Activated T-cell treated with anti-CD3 and anti-CD28 coated beads, Interleukin-2, amount 50 U/mL, for 24 hours (primary cell): ENCODE data around the gene DCLK2.

Source experiments
- DNase-seq: peaks from one replicate; pipeline ENCODE4 v3.0.0-alpha.2; 2020
- H3K27ac Mint-ChIP-seq: 2 replicates; pipeline ENCODE4 v1.8.0; 2020; ENCODE audit warnings: mild to moderate bottlenecking, mixed read lengths
- H3K27me3 Mint-ChIP-seq: 2 replicates; pipeline ENCODE4 v1.8.0; 2020; ENCODE audit warnings: mixed read lengths
- H3K36me3 Mint-ChIP-seq: 2 replicates; pipeline ENCODE4 v1.8.0; 2020; ENCODE audit warnings: low read depth, mixed read lengths
- H3K4me1 Mint-ChIP-seq: 2 replicates; pipeline ENCODE4 v1.8.0; 2020; ENCODE audit warnings: low read depth, mixed read lengths
- H3K4me3 Mint-ChIP-seq: 2 replicates; pipeline ENCODE4 v1.8.0; 2020; ENCODE audit warnings: mild to moderate bottlenecking, moderate library complexity, mixed read lengths
- H3K9me3 Mint-ChIP-seq: 2 replicates; pipeline ENCODE4 v1.8.0; 2020; ENCODE audit warnings: mixed read lengths

Gene DCLK2

DNA sequence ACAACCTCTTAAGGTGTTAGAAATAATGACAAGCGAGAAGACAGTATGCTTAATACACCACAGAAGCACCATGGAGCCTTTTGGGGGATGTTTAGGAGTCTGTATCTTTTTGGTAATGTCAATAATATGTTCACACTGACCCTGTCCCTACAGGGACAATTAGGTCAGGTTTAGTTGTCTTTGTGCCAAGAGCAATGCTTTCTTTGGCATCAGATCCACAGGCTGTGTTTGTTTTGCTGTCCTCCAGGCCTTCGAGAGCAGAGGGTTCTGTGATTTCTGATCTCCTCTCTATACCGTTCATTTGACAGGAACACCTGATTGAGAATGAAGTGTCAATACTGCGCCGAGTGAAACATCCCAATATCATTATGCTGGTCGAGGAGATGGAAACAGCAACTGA is 153.8 kb downstream of the DCLK2 start:
- H3K9me3 Mint-ChIP-seq = no peaks in the 10 kb centered on the region
- H3K27ac Mint-ChIP-seq = no peak overlapping the region
- peaks cover 11% of the 10 kb centered on the region for H3K27me3 Mint-ChIP-seq
- H3K36me3 Mint-ChIP-seq = no peaks in the 10 kb centered on the region
- no peaks in the 10 kb centered on the region for H3K4me1 Mint-ChIP-seq
- H3K4me3 Mint-ChIP-seq = no peak overlapping the region
- no peak for DNase-seq

DNA sequence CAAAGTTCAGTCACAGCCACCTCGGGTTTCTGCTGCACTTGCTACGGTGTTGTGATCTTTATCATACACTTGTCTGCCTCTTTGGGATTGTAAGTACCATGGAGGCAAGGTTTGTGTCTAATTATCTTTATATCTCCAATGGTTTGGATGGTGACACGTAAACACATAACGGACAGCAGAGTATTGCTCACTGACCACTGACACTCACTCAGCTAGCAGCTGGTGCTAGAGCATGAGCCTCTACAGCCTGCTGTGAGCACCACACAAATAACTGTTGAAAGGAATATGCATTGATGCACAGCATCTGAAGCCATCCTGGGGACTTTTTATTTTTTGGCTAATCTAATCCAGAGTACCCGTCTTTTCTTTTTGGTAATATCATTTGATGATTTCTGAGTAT is 156.0 kb downstream of the DCLK2 start:
- Mint-ChIP-seq H3K4me1 (no peaks in the 10 kb centered on the region), H3K36me3 (no peaks in the 10 kb centered on the region), H3K27me3 (peaks cover 5% of the 10 kb centered on the region), H3K4me3 (no peak overlapping the region), H3K27ac (no peak overlapping the region), H3K9me3 (no peaks in the 10 kb centered on the region)
- DNase-seq = no peak

DNA sequence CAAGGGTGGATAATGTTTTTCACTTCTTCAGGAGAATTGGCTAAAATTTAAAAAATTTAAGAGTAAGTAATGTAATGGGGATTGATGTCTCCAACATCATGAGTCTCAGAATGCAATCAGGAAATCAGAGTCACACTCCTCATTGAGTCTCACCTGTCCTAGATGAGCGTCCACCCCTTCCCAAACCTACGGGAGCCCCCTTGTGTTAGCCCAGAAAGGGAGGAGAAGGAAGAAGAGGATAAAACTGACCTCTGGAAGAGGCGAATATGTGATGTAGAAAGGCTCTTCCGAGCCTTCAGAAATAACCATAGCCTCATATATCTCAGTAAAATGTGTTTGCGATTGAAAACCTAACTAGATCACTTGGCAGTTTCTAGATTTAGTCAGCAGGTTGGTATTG is 157.1 kb downstream of the DCLK2 start:
- no peak overlapping the region for H3K27ac Mint-ChIP-seq
- H3K9me3 Mint-ChIP-seq = no peaks in the 10 kb centered on the region
- no peaks in the 10 kb centered on the region for H3K36me3 Mint-ChIP-seq
- no peak for DNase-seq
- no peak overlapping the region for H3K4me3 Mint-ChIP-seq
- H3K27me3 Mint-ChIP-seq = peaks cover 5% of the 10 kb centered on the region
- H3K4me1 Mint-ChIP-seq = no peaks in the 10 kb centered on the region

DNA sequence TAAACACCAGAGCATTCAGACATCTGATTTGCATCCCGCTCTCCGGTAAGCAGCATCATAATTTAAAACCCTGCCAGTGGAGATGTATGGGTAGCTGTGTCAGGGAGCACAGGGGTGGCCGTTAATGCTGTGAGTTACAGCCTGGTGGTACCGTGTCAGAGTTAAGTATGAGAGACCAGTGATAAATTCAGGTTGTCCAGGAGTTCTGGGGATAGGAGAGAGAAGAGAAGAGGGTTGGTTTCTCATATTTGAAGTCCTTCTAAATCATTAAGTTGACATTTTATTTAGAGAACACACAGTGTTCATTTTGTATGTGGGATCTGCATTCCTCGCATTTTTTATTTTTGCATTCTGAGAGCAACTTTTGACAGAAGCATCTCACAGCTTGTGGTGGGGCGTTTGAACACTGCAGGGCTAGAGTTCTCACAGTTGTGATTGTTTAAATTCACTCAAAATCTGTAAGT is 157.6 kb downstream of the DCLK2 start:
- Mint-ChIP-seq H3K27me3 (peaks cover 5% of the 10 kb centered on the region), H3K4me1 (no peaks in the 10 kb centered on the region), H3K36me3 (no peaks in the 10 kb centered on the region), H3K9me3 (no peaks in the 10 kb centered on the region), H3K4me3 (no peak overlapping the region), H3K27ac (no peak overlapping the region)
- no peak for DNase-seq

DNA sequence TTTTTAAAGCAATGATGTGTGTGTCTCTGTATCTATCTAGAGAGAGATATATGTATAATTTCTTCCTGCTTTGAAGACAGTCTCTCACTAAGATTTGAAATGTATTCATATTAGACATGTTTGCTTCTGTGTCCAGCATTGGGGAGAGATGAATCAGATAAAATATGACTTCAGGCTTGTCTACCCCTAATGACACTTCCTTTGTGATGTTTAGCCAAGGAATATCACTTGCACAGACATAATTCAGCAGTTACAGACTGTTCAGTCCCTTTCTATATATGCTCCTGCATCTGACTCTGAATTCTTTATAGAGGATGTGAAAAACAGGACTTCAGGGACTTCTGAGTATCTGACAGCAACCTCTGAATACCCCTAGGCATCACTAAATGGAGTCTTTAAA is 158.4 kb downstream of the DCLK2 start:
- no peaks in the 10 kb centered on the region for H3K4me1 Mint-ChIP-seq
- no peaks in the 10 kb centered on the region for H3K36me3 Mint-ChIP-seq
- DNase-seq = no peak
- peaks cover 5% of the 10 kb centered on the region for H3K27me3 Mint-ChIP-seq
- H3K27ac Mint-ChIP-seq = no peak overlapping the region
- H3K4me3 Mint-ChIP-seq = no peak overlapping the region
- H3K9me3 Mint-ChIP-seq = no peaks in the 10 kb centered on the region

DNA sequence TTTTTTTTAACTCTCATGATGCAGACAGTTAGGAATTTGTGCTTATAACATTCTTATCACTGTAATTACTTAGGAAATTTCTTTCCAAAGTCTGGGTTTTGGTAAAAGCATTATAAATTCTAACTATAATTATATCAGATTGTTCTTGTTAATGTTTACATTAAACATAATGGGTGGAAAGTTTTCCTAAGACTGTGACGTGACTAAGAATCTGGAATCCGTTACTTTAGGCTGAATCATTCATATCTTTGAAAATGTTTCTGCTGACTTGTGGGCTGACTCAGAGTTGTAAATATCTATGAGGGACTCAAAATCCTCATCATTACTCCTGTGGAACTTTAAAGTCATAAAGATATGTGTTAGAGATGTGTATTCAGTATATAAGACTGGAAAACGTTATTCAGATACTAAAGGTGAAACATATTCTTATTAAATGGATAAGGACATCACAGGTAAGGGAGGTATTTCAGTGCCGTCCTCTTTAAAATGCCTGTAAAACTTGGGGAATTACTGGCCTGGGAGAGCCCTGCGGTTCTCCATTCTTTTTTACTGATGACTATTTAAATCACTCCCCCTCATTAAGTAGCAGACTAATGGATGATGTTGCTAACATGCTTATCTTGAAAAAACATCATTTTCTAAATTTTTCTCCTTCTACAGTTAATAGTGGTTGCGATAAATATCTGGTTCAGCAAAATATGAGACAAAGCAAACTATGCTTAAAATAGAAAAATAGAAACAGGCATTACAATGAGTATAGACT is 159.0 kb downstream of the DCLK2 start:
- no peak overlapping the region for H3K27ac Mint-ChIP-seq
- no peak overlapping the region for H3K4me3 Mint-ChIP-seq
- H3K4me1 Mint-ChIP-seq = no peaks in the 10 kb centered on the region
- peaks cover 5% of the 10 kb centered on the region for H3K27me3 Mint-ChIP-seq
- no peaks in the 10 kb centered on the region for H3K36me3 Mint-ChIP-seq
- H3K9me3 Mint-ChIP-seq = no peaks in the 10 kb centered on the region
- no peak for DNase-seq

DNA sequence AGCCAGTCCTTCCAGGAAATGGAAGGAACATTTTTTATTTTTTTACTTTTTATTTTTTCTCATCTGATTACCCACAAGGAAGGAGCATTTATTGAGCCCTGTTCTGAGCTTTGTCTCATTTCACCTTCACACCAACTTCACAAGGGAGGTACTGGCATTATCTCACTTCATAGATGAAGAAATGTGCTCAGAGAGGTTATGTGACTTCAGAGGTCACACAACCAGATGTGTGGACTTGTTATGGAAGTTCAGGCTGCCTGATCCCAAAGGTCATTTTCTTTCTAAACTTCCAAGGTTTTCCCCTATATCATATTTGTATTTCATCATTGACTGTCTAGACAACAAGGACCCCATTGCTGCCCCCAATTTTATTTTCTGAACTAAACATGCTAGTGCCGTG is 160.3 kb downstream of the DCLK2 start:
- no peaks in the 10 kb centered on the region for H3K4me1 Mint-ChIP-seq
- no peak overlapping the region for H3K4me3 Mint-ChIP-seq
- DNase-seq = no peak
- no peak overlapping the region for H3K27ac Mint-ChIP-seq
- no peaks in the 10 kb centered on the region for H3K36me3 Mint-ChIP-seq
- peaks cover 5% of the 10 kb centered on the region for H3K27me3 Mint-ChIP-seq
- no peaks in the 10 kb centered on the region for H3K9me3 Mint-ChIP-seq

DNA sequence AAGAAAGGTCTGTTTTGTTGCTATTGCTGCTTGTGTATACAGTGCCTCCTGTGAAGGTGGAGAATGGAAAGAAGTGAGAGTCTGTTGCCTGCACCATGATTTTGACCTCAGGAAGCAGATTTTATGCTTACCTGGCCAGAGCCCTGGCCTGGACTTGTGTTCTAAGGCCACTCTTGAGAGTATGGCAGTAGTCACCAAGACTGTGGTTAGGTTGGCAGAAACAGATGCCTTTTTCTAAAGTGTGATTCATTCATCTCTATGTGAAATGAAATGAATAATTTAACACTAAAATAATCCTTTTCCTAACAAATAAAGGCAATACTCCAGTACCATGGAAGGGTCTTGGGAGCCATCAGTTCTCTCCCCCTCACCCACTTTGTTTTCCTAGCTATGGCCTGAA is 161.8 kb downstream of the DCLK2 start:
- Mint-ChIP-seq H3K9me3 (no peaks in the 10 kb centered on the region), H3K27ac (no peak overlapping the region), H3K36me3 (no peaks in the 10 kb centered on the region), H3K27me3 (peaks cover 5% of the 10 kb centered on the region), H3K4me3 (no peak overlapping the region), H3K4me1 (no peaks in the 10 kb centered on the region)
- no peak for DNase-seq

DNA sequence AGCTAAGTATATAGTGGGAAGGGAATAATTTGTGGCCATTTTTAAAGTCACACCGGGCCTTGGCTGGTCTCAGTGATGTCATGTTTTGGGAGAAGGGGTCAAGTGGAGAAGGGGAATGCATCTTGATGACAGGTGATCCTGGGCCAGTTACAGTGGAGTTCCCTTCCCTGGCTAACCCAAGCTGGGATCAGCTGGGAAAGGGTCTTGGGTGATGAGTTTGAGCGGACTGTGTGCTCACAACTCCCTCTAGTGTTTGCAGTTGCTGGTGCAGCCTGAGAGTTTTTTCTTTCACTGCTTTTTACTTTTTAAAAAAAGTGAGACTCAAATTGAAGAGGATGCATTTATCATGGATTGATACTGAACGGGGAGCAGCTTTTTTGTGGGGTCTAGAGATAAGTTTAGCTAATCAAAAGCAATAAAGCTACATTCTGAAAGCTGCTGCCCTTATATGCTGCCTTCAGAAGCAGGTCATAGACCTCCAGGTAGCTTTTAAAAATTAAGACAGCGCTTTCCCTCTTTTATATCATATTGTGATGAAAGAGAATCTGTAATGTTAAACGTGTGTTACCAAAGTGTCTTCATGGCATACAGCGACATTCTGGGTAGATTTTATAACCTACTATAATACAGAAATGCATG is 164.7 kb downstream of the DCLK2 start:
- Mint-ChIP-seq H3K27me3 (peaks cover 9% of the 10 kb centered on the region), H3K4me3 (no peak overlapping the region), H3K9me3 (no peaks in the 10 kb centered on the region), H3K36me3 (no peaks in the 10 kb centered on the region), H3K4me1 (no peaks in the 10 kb centered on the region), H3K27ac (no peak overlapping the region)
- DNase-seq = no peak

DNA sequence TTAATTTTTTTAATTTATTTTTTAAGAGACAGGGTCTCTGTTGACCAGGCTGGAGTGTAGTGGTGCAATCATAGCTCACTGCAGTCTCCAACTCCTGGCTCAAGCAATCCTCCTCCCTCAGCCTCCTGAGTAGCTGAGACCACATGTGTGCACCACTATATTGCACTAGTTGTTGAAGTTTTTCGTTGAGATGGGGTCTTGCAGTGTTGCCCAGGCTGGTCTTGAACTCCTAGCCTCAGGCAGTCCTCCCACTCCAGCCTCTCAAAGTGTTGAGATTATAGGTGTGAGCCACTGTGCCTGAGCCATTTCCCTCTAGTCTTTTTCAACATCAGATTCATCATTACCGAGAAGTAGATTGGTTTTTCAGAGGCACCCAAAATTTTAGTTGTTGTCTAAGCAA is 165.7 kb downstream of the DCLK2 start:
- H3K27me3 Mint-ChIP-seq = peaks cover 9% of the 10 kb centered on the region
- no peaks in the 10 kb centered on the region for H3K36me3 Mint-ChIP-seq
- H3K9me3 Mint-ChIP-seq = no peaks in the 10 kb centered on the region
- no peak for DNase-seq
- no peak overlapping the region for H3K27ac Mint-ChIP-seq
- H3K4me1 Mint-ChIP-seq = no peaks in the 10 kb centered on the region
- no peak overlapping the region for H3K4me3 Mint-ChIP-seq

DNA sequence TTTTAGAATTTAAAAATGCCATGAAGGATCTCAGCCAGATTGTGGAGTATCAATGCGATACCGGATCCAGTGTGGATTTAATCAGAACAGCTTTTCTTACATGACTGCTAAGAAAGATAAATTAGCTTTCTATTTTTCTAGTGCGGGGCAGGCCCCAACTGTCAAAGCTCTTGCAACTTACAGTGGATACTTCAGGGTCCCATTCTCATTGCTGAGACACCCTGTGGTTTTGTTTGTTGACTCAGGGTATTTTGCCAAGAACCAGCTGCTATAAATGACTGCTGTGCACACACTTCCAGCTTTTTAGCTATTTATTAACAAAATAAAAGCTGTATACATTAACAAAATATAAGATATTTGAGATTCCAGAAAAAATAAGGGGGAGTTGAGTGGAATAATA is 166.4 kb downstream of the DCLK2 start:
- H3K36me3 Mint-ChIP-seq = no peaks in the 10 kb centered on the region
- no peak for DNase-seq
- H3K4me3 Mint-ChIP-seq = no peak overlapping the region

DNA sequence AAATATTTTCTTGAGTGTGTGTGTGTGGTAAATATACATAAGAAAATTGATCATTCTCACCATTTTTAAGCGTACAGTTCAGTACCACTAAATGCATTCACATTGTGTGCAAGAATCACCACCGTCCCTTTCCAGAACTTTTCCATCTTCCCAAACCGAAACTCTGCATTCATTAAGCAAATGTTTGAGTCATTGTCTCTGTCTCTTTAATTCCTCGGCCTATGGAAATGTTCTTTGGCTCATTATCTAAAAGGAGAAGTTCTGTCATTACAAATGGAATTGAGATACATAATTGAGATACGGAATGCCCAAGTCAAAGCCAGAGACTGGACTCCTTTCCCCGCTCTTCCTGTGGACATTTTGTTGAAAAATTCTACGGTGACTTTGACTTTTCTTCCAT is 168.9 kb downstream of the DCLK2 start:
- no peak for DNase-seq
- Mint-ChIP-seq H3K27me3 (peaks cover 9% of the 10 kb centered on the region), H3K4me1 (no peaks in the 10 kb centered on the region), H3K4me3 (no peak overlapping the region), H3K27ac (no peak overlapping the region), H3K9me3 (no peaks in the 10 kb centered on the region), H3K36me3 (no peaks in the 10 kb centered on the region)

More for the DNA sequence above, 166.4 kb downstream of the DCLK2 start:
- Mint-ChIP-seq H3K27me3 (peaks cover 9% of the 10 kb centered on the region), H3K9me3 (no peaks in the 10 kb centered on the region), H3K4me1 (no peaks in the 10 kb centered on the region), H3K27ac (no peak overlapping the region)

DNA sequence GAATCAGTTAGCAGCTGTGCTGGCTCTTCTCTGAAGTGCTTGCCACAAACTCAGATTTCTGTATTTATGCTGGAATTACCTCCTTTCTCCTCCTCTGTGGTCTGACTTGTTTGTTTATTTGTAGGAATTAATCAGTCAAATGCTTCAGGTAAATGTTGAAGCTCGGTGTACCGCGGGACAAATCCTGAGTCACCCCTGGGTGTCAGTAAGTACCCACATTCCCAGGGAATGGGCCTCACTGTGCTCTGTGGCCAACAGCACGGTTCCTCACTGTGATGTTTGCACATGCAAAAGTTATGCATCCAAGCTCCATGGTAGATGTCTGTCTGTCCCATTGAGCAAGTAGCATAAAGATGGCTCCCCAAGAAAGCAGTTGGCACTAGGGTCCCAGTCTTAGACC is 169.9 kb downstream of the DCLK2 start:
- Mint-ChIP-seq H3K27ac (no peak overlapping the region), H3K4me3 (no peak overlapping the region), H3K36me3 (no peaks in the 10 kb centered on the region), H3K27me3 (peaks cover 9% of the 10 kb centered on the region), H3K4me1 (no peaks in the 10 kb centered on the region), H3K9me3 (no peaks in the 10 kb centered on the region)
- no peak for DNase-seq

DNA sequence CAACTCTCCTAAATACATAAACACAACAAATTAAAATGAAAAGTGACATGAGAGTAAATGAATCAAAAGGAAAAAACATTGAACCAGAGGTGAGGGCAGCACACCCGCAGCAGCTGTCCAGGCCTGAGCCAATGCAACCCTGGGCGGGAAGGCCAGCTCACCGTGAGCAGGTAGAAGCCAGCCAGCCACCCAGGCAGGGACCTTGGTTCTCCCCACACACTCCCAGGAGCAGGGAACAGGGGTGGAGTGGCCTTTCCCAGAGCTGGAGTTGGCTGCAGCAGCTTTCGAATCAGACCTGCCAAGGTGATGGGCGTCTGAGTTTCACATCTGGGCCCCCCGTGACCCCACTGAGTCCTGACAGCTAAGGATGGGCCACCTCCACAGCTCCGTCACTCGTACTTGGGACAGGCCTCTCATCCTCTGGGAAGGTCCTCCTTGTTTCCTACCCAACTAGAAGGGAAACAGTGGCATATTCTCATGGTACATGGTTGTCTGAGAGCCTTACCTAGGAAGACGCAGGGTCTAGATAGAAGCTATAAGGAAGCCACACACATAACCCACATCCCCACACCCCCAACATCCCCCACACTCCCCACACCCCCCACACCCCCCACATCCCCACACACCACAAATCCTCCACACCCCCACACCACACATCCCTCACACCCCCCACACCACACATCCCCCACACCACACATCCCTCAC is 172.2 kb downstream of the DCLK2 start:
- Mint-ChIP-seq H3K4me1 (no peaks in the 10 kb centered on the region), H3K27me3 (peaks cover 9% of the 10 kb centered on the region), H3K36me3 (no peaks in the 10 kb centered on the region), H3K4me3 (no peak overlapping the region), H3K9me3 (no peaks in the 10 kb centered on the region), H3K27ac (no peak overlapping the region)
- DNase-seq = no peak
